Islet precursor cell (in vitro differentiated cells): Measurements from ENCODE around the gene COPZ1.
A peak's percentile ranks its signal among the peaks of the same experiment; 100 is the strongest.
"Not testable (repeated sequence)": the region's sequence is repeated elsewhere in the genome, so short reads cannot be mapped to it uniquely, and the experiment has no call there.

Source experiments
- DNase-seq: peaks from one replicate; pipeline ENCODE4 v3.0.0-alpha.2; 2018

COPZ1 gene

GRCh38 chr12:54337280-54337842 is 12.4 kb downstream of the COPZ1 start:
- no peak for DNase-seq

GRCh38 chr12:54337854-54338650 is 13.1 kb downstream of the COPZ1 start:
- no peak for DNase-seq

- DNase-seq = no peak
Measured at GRCh38 chr12:54338698-54339296, 13.9 kb downstream of the COPZ1 start.

GRCh38 chr12:54340846-54341245 is 15.9 kb downstream of the COPZ1 start:
- DNase-seq = no peak

GRCh38 chr12:54341378-54342300 is 16.7 kb downstream of the COPZ1 start:
- no peak for DNase-seq

- no peak for DNase-seq
Measured at GRCh38 chr12:54349036-54349435, 24.1 kb downstream of the COPZ1 start.

- peak; percentile 58 for DNase-seq
Measured at GRCh38 chr12:54349679-54350078, 24.7 kb downstream of the COPZ1 start.

- DNase-seq = no peak
Measured at GRCh38 chr12:54350743-54351142, 25.8 kb downstream of the COPZ1 start.

- DNase-seq = no peak
Measured at GRCh38 chr12:54351341-54351740, 26.4 kb downstream of the COPZ1 start.

- DNase-seq = peak; percentile 89
Measured at GRCh38 chr12:54352022-54352531, 27.1 kb downstream of the COPZ1 start.

GRCh38 chr12:54352891-54353874 is 28.3 kb downstream of the COPZ1 start:
- peak; percentile 76 for DNase-seq

- not testable (repeated sequence) for DNase-seq
Measured at GRCh38 chr12:54354271-54354670, 29.3 kb downstream of the COPZ1 start.

- peak; percentile 81 for DNase-seq
Measured at GRCh38 chr12:54355104-54355815, 30.3 kb downstream of the COPZ1 start.

GRCh38 chr12:54356228-54356627 is 31.3 kb downstream of the COPZ1 start:
- no peak for DNase-seq

GRCh38 chr12:54356951-54357356 is 32.0 kb downstream of the COPZ1 start:
- DNase-seq = peak; percentile 82

GRCh38 chr12:54357506-54358190 is 32.7 kb downstream of the COPZ1 start:
- no peak for DNase-seq

GRCh38 chr12:54358191-54358944 is 33.4 kb downstream of the COPZ1 start:
- no peak for DNase-seq

- peak; percentile 100 for DNase-seq
Measured at GRCh38 chr12:54358945-54359761, 34.2 kb downstream of the COPZ1 start.
